Dedifferentiated amniotic fluid mesenchymal stem cell (primary cell): Measurements from ENCODE around the gene RBMS3.
"Not testable (repeated sequence)": the region's sequence is repeated elsewhere in the genome, so short reads cannot be mapped to it uniquely, and the experiment has no call there.

Experiments
- DNase-seq: peaks from one replicate; pipeline ENCODE4 v3.0.0-alpha.2; 2016; ENCODE audit errors: extremely low spot score

Gene RBMS3

DNA sequence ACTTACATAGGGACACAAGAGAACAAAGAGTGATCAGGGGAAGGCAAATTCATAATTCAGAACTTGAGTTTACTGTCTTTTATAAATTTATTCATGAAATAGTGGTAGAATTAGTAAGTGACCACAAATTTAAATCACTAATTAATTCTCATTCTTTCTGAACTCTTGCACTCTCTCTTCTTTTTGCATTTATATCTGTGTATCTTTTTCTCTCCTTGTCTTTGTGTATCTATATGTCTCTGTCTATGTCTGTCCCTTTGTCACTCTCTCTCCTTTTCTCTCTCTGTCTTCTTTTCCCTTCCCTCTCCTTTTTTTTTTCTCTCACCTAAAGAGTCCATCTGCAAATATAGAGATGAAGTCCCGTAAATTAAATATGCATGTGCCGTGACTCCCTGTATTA, 31.5 kb downstream of the RBMS3 start:
- DNase-seq = no peak

DNA sequence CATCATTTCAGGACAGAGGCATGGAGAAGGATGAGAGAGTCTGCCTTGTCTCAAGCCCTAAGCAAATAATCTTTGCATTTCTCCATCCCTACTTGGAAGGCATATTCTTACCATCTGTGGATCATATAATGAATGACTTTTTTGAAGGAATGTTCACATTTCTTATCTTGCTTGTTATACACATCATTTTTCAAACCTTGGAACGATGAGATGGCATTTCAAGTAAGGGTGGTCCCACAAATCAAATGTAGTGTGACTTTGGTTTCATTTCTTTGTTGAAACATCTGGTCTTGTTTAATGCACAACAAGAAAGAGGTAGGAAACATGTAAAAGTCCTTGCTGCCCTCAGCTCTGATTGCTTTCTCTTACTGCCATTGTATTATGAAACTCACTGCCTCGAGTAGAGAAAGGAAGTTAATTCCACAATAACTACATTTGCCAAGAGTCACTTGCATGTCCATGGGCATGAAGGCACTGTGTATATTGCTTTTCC, 32.1 kb downstream of the RBMS3 start:
- DNase-seq = peak; percentile 55

DNA sequence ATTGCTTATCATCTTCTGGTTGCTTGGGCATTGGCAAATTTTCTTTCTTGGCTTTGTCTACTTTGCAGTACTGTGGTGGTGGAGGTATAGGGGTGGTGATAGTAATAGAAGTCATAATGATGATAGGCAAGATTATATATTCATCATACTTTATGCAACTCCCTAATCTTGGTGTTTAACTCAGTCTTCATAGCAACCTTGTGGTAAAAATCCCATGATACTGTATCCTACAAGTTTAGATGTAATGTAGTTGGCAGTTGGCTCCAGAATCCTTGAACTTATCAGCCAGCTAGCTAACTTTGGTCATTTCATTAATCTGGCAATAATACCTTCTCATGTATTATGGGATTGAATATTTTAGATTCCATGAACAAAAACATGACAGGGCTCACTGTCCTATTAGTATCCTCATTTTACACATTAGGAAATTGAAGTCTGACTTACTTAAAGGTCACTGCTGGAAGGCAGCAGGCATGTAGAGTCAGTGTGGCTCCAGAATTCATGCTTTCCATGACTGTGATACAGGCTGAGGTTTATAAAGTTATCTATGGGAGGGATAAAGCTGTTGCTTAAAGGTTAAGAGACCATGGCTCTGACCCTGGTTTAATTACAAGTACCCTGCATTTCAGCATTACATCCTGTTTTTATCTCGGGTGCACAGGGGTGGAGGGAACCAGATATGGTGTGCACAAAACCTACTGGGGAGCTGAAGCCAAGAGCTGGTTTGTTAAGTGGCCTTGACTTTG, 33.3 kb downstream of the RBMS3 start:
- DNase-seq = no peak

DNA sequence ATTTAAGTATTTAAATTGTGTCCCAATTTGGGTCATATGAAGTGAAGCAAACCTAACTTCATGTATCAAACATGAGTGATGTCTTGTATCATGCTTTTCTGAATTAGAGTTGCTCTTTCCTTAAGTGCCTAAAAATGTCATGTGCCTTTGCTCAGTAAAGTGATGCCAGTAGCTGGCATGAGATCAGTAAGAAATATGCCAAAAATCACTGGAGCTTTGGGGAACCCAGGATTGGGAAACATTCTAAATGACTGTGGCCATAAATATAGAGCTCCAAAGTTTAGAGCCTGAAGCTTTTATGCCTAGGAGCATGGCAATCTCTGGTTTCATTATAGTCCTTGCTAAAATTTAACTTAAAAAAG, 33.8 kb downstream of the RBMS3 start:
- no peak for DNase-seq

DNA sequence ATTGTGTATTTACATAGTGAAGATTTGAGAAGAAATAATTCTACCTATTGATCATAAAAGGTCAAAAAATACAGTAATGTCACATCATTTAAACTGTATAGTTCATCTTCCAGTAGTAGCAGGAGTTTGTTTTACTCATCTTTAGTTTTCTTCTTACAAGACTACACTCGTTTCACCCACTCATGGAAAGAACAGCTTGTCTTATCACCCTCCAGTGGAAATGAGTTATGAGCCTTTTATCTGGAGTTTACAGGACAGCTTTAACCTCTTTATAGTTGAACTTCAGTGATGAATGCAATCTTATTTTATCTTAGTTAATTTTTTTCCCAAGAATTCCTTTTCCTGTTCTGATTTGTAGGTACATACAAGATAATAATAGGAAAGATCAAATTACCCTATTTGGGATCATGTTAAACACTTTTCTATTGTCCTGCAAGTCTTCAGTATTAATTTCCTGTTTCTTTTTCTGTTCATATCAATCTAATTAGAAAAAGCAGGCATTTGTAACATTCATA, 36.8 kb downstream of the RBMS3 start:
- no peak for DNase-seq

DNA sequence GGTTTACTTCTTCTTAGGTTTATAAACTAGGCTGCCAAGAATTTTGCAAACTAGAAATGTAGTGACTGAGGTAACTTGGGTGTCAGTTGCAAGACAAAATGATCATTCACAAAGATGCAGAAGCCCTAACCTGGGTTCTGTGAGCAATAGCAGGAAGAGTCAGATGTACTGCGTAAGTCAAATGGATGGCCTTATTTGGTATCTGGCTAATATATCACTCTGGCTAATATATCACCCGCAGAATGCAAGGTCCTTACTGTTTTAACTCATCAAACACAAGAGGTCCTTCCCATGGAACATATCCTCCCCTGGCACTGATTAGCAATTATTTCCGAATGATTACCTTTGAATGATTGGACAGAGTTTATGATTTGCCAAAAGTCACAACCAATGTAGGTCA, 37.4 kb downstream of the RBMS3 start:
- no peak for DNase-seq

DNA sequence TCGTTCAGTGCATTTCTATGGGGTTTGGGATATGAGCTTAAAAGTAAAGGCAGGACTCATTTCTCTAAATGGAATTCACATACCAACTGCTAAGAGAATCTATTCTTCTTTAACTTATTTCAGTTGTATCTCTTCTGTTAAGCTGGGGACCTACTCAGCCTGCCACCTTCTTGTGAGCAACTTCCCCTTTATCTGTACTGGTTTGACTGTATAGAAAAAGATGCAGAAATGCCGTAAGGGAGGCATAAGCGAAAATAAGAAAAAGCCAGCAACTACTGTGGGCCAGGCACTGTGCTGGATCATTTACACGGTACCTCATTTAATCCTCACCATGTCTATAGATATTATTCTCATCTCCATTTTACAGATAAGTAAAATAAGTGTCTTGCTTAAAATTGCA, 38.4 kb downstream of the RBMS3 start:
- DNase-seq = no peak

DNA sequence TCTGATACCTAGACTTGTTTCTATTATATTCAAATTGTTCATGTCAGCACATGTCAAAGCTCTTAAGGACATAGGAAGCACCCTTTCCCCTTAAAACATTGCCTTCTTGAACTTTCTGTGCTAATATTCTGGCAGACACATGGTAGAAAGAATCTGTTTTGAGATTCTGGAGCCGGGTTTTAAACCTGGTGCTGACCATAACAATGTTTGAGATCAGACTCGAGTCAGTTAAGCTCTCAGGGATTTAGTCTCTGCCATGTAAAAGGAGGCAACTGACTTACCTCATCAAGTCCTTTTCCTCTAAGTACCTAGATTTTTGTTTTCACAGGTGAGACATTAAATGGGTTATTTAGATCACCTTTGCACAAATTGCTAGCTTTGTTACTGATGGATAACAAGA, 38.9 kb downstream of the RBMS3 start:
- DNase-seq = no peak

DNA sequence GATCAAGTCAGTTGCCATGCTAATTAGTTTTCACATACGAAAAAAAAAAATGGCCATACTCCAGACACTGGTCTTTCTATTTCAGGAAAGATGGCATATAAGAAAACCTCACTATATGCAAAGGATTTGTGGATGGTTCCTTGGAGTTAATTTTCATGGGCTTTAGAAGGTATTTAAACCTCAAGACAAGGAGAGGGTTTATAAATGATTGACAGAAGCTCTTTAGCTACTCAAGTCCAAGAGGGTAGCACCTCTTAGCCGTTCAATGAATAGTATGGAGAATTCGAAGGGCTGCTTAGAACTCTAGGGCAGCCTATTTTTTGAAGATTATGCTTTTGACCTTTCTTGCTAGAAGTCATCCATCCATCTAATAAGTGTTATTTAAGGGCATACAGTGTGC, 41.7 kb downstream of the RBMS3 start:
- DNase-seq = no peak

DNA sequence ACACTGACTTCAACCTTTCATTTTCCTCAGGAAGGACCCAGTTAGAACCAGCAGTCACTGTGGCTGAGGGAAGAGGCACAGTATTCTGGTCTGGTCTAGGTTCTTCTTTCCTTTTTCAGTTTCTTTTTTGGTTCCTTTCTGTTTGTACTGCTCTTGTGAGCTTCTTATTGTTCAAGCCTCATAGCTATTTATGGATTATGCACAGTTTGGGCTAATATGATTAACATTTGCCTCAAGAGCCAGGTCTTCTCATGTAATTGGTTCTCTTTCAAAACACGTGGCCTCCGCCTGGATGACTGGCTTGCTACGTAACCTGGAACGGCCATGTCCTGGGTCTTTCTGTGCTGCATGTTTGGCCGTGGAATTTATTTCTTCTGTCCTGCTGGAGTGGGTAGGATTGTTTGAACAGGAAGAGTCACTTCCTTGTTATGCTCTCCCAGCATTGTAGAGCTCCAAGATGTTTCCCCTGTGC, 43.3 kb downstream of the RBMS3 start:
- DNase-seq = no peak

DNA sequence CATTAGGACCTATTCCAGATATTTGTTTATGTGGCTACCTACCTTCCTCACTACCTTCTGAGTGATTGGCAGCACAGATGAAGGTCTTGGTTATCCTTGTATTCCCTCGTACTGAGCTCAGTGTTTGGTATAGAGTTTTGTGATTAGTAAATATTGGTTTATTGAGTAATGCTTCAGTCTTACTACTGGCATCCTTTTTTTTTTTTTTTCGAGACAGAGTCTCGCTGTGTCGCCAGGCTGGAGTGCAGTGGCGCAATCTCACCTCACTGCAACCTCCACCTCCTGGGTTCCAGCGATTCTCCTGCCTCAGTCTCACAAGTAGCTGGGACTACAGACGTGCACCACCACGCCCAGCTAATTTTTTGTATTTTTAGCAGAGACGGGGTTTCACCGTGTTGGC, 45.7 kb downstream of the RBMS3 start:
- not testable (repeated sequence) for DNase-seq

DNA sequence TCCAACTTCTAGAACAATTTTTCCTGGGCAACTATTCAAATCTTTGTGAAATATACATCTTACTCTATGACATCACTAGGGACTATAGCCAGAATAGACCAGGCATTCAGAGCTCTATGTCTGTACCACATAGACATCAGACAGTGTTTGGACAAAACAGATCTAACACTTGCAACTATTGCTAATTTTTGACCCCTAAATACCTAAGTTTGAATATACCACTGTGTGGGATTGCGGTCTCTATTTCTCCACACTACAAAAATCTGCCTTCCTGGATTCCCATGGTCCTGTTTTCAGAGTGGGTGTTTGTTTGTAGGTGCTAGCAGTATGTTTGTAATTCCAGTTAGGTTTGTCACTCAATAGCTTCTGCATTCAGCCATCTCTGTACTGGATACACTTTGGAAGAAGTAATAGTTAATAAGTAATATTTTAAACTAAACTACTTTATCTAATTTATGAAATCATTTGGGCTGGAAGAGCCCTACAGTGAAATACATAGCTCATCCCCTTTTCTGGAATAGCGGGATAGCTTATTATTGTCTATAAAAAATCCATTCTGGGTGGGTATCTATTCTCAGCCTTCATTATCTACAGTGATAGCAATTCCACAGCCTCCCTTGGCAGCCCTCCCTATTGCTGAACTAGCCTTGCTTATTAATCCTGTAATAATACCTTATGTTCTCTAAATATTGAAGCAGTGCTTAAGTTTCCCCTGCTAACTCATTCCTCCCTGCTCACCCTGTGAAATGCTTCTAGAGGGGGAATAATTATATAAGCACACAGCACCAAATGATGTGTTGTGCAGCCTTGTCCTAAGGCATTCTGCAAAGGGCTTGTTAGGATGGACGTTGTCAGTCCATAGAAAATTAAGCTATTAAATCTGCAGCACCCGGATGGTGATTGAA, 49.4 kb downstream of the RBMS3 start:
- DNase-seq = no peak

DNA sequence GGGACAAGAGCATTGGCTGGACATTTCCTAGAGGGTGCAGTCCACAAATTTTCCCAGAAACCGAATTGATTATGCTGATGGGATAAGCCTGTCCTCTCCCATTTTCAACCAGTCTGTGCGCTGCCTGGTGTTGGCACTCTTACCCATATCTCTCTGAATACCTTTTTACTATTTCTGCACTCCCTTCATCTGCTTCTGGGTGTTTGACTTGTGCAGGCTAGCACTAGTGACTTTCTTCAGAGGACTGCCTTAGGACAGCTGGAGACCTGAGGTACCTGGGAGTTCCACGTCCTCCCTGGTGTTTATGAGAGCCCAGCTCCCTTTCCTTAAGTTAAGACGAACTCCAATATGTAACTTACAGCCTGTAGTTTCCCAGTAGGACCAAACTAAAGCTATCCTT, 50.2 kb downstream of the RBMS3 start:
- DNase-seq = no peak

DNA sequence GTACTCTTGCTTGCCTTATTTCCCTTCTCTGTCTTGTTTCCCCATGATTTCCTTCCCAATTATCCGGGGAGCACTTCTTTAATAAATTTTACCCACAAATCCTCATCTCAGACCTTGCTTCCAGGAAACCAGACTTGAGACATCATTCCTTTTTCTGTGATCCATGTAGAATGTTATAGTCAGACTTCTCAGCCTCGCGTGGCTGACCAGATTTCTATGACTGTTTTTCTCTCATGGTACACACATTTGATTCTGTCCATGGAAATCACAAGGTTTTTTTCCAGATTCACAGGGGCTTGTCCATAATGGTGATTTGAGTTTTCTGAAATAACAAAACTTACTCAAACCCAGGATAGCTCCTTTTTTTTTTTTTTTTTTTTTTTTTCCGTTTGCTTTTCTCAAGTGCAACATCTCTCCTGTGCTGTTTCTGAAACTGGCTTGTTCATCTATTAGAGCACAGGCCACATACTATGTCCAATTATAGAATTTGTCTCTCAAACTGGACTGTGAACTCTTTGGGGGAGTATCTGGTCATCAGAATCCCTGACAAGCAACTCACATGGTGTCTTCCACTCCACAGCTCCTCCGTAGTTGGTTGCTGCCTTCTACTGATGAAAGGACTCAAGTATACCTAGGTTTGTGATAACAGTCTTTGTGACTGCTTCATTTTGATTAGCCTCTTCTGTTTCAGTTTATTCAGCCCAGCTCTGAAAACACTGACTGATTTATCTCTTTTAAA, 50.8 kb downstream of the RBMS3 start:
- DNase-seq = no peak

DNA sequence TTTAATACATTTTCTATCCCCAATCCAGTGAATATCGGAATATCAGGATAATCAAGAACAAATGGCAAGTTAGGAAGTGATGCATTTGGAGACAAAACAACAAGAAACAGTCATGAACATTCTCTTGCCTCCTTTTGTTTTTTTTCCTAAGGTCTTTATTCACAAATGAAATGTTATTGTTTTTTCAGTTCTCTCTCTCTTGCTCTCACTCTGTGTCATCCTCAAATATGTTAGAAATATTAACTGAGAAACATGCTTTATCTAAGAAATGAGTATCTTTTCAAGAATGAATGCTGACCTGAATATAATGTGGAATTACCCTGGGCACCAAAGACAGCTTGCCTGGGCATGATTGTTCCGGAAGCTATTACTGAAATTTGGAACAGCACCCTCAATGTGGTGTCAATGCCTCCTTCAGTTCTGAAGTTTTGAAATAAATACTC, 51.3 kb downstream of the RBMS3 start:
- DNase-seq = peak; percentile 19

DNA sequence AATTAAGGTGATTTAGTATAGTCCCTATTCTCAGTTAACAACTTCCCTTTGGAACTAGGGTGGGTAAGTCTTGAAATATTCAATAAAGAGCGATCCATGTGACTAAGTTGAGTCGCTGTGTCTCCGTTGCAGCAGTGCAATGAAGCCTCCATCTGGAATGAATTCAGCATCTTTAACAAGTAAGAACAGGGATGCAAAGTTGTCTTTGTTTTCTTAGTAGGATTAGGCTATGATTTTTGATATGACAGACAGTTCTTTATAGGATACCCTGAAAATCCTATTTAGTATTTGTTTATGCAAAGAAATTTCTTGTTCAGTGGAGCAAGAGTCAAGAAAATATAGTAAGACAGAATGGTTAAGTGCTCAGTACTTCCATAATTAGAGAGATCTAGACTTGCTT, 52.7 kb downstream of the RBMS3 start:
- DNase-seq = peak; percentile 40

DNA sequence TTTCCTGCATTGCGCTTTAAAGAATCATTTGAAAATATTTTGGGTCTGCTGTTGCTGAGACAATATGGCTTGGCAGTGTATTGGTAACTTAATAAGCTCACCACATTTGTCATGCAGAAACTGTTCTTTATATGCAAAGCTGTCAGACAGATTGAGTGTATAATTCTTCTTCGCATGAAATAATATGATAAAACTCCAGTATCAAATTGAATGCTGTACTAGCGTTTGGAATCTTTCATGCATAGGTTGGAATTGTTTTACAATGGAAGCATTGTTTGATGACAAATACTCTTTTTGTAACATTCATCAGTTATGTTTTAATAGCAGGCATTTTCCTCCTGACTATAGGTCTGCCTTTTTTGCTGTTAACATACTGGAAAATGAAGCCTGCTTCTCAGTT, 53.8 kb downstream of the RBMS3 start:
- DNase-seq = no peak

DNA sequence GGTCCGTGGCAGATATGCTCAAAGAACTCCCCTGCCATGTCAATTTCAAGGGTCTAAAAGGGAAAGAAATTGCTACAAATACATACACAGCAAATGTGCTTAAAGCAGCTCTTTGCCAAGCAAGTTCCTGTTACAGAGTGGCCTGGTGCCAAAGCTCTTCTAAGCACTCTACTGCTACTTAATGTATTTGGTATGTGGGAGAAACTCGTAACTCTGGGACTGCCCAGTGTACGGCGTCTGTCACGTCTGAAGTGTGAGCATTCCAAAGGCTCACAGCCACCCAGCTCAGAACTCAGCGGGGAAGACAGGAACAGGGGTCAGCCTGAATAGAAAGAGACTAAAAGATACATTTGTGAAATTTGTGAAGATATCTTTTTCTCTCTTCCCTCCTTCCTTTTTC, 54.6 kb downstream of the RBMS3 start:
- peak; percentile 99 for DNase-seq

DNA sequence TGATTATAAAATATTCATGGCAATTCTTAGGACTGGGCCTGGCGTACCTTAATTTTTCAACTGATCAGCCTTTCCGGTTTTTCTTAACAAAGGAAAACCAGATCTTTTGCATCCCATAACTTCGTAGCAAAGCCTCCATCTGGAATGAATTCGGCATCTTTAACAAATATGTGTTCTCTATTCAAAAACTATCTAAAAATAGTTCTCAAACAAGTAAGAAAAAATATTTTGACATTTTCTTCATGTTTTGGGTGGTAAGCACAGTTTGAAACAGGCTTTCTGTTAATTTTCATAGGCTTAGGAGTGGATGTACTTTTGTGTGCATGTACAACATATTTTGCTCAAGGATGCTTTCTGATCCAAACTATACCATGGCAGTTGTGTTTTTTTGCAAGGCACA, 55.1 kb downstream of the RBMS3 start:
- peak; percentile 26 for DNase-seq

DNA sequence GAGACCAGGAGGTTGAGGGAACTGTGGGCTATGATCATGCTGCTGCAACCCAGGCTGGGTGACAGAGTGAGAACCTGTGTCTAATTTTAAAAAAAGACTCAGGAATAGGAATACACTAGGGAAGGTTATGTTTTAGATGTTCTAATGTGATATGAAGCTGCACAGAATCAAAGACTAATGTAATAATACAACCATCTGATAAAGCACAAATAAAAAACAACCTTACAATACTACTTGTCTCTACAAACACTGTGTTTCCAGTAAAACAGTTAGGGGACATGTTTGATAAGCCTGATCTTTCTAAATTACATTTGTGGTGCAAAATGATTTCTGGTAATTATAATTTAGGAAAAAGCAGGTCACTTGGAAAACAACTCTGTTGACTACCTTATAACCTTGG, 56.7 kb downstream of the RBMS3 start:
- DNase-seq = no peak

DNA sequence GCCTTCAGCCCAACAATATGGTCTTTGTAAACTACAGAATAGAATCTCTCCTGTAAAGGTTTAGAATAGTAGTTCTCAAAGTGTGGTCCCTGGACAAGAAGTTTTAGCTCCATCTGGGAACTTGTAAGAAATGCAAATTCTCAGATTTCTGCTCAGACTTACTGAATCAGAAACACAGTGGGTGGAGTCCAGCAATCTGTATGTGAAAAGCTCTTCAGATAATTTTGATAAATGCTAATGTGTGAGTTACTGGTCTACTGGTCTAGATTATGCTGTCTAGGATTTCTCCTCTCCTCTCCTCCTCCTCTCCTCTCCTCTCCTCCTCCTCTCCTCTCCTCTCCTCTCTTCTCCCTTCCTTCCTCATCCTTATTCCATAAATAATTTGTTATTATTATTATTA, 57.5 kb downstream of the RBMS3 start:
- DNase-seq = no peak
